GM12873 (cell line): Measurements from ENCODE around the gene OR2T10.

Experiments
- TF ChIP-seq, protein P1 (sequence below): IDR thresholded peaks from 2 replicates; pipeline ENCODE4 v1.5.1; 2012; ENCODE audit warnings: low read depth, mild to moderate bottlenecking, moderate library complexity, low read length, control low read depth; ENCODE audit not compliant: insufficient read depth; ENCODE audit errors: missing control alignments

OR2T10 gene

GRCh38 chr1:248625166-248625565, 27.7 kb upstream of the OR2T10 start:
- TF ChIP-seq, protein P1, sequence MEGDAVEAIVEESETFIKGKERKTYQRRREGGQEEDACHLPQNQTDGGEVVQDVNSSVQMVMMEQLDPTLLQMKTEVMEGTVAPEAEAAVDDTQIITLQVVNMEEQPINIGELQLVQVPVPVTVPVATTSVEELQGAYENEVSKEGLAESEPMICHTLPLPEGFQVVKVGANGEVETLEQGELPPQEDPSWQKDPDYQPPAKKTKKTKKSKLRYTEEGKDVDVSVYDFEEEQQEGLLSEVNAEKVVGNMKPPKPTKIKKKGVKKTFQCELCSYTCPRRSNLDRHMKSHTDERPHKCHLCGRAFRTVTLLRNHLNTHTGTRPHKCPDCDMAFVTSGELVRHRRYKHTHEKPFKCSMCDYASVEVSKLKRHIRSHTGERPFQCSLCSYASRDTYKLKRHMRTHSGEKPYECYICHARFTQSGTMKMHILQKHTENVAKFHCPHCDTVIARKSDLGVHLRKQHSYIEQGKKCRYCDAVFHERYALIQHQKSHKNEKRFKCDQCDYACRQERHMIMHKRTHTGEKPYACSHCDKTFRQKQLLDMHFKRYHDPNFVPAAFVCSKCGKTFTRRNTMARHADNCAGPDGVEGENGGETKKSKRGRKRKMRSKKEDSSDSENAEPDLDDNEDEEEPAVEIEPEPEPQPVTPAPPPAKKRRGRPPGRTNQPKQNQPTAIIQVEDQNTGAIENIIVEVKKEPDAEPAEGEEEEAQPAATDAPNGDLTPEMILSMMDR, result no peak

GRCh38 chr1:248622570-248623001, 25.1 kb upstream of the OR2T10 start:
- TF ChIP-seq, protein P1, result peak; percentile 58

DNA sequence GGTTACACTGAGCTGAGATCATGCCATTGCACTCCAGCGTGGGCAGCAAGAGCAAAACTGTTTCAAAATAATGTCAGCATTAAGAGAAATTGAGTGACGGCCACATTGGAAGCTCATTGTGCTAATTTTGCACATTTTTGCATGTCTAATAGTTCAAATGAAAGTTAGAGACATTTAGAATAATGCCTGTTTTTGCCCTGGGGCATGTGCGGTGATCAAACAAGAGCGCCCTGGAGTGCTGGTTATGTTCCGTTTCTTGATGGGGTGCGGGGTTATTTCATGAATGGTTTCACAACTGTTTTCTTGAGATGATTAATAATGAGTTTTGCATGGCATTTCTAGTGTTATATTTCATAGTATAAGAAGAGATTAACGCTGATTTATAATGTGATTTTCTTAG, 24.3 kb upstream of the OR2T10 start:
- TF ChIP-seq, protein P1, result no peak

- TF ChIP-seq, protein P1, result peak; percentile 78
Measured at GRCh38 chr1:248618878-248619277, 21.4 kb upstream of the OR2T10 start.

- TF ChIP-seq, protein P1, result no peak
Measured at GRCh38 chr1:248618119-248618518, 20.6 kb upstream of the OR2T10 start.

DNA sequence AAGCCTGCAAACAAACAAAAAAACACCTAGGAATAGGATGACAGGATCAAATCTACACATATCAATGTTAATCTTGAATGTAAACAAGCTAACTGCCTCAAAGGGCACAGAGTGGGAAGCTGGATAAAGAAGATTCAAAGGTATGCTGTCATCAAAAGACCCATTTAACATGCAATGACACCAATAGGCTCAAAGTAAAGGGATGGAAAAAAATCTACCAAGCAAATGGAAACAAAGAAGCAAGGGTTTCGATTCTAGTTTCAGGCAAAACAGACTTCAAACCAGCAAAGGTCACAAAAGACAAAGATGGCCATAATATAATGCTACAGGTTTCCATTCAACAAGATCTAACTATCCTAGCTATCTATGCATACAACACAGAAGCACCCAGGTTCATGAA, 16.2 kb upstream of the OR2T10 start:
- TF ChIP-seq, protein P1, result no peak

GRCh38 chr1:248611883-248612414, 14.4 kb upstream of the OR2T10 start:
- TF ChIP-seq, protein P1, result peak; percentile 20
